ENCODE data around the gene RNF141. TPM values are rescaled to one million over a fixed set of nuclear protein-coding genes. Genes with fewer than 3 reads are reported as not detected.

The RNF141 gene
- total RNA-seq, 1 experiment from 2014 or later: 13.9 TPM

DNA sequence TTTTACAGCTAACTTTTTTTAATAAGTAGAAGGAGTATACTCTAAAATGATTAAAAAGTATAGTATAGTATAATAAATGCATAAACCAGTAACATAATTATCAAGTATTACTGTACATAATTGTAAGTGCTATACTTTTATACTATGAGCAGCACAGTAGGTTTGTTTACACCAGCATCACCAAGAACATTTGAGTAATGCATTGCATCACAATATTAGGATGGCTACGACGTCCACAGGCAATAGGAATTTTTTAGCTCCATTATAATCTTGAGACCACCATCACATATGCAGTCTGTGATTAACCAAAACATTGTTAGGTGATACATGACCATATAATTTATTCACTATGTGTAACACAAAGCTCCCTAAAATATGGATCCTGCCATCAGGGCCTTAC, 20.4 kb downstream of the RNF141 start:
- Histone ChIP-seq H3K4me1 (no peaks in the 10 kb centered on the region), H3K4me3 (no peak overlapping the region), H3K36me3 (peaks cover 15% of the 10 kb centered on the region), H3K27me3 (no peaks in the 10 kb centered on the region), H3K9me3 (replicated peaks) (no peaks in the 10 kb centered on the region), H3K27ac (no peak overlapping the region)
- no peak for DNase-seq

DNA sequence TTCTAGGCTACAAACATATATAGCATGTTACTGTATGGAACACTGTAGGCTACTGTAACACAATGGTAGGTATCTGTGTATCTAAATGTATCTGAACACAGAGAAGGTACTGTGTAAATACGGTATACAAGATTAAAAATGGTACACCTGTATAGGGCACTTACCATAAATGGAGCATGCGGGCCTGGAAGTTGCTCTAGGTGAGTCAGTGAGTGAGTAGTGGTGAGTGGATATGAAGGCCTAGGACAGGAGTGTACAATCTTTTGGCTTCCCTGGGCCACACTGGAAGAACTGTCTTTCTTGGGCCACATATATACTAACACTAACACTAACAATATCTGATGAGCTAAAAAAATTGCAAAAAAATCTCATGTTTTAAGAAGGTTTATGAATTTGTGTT, 21.4 kb downstream of the RNF141 start:
- no peak for DNase-seq
- peaks cover 2% of the 10 kb centered on the region; the same call in 1 of the 2 replicates for H3K4me1 ChIP-seq
- H3K9me3 ChIP-seq (replicated peaks): no peaks in the 10 kb centered on the region
- no peaks in the 10 kb centered on the region for H3K27me3 ChIP-seq
- H3K27ac ChIP-seq: no peak overlapping the region
- peaks cover 13% of the 10 kb centered on the region for H3K36me3 ChIP-seq
- H3K4me3 ChIP-seq: no peak overlapping the region

DNA sequence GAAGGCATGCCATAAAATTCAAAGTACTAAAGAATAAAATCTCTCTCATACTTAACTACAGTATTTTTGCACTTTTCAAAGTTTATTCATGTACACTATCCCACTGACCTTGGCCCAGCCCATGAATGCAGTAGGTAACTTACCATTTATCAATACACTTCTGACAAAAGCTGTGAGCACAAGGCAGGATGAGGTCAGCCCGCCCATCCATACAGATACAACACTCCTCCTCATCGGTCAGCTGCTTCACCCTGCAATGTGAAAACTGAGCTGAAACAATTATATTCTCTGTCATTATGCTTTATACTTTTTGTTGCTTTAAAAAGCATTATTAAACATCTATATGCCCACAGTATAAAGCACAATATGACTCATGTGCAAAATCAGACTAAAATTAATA, 22.1 kb downstream of the RNF141 start:
- Histone ChIP-seq H3K27me3 (no peaks in the 10 kb centered on the region), H3K9me3 (replicated peaks) (no peaks in the 10 kb centered on the region), H3K4me1 (peaks cover 4% of the 10 kb centered on the region; the same call in 1 of the 2 replicates), H3K4me3 (no peak overlapping the region), H3K36me3 (peaks cover 11% of the 10 kb centered on the region), H3K27ac (no peak overlapping the region)
- no peak for DNase-seq

DNA sequence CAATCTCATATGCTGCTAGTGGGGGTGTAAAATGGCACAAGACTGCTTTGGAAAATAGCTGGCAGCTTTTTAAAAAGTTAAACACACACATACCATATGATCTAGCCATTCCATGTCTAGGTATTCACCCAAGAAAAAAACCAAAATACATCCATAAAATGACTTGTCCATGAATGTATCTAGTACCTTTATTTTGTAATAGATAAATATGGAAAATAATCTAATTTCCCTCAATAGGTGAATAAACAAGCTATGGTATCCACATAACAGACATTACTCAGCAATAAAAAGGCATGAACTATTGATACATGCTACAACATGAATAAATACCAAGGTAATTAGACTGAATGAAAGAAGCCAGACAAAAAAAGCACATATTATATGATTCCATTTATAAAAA, 22.9 kb downstream of the RNF141 start:
- Histone ChIP-seq H3K27ac (no peak overlapping the region), H3K27me3 (no peaks in the 10 kb centered on the region), H3K4me1 (peaks cover 4% of the 10 kb centered on the region; the same call in 1 of the 2 replicates), H3K9me3 (replicated peaks) (no peaks in the 10 kb centered on the region), H3K36me3 (peaks cover 7% of the 10 kb centered on the region), H3K4me3 (no peak overlapping the region)
- DNase-seq: no peak

DNA sequence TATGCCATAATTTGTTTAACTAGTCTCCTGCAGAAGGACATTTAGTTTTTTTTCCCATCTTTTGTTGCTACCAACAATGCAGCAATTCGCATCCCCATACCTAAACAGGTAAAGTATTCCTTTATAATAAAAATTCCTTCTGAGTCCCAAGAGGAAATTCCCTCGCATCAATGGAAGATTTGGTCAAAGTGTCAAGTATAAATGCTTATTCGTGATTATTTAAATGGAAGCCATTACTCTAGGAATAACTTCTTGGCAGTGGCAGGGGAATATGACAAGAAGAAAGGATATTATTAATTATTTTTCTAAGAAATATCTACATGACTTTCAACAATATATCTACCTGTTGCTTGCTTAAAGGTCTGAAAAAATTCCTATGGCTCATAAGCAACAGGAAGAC, 25.6 kb downstream of the RNF141 start:
- Histone ChIP-seq H3K27me3 (no peaks in the 10 kb centered on the region), H3K4me3 (no peak overlapping the region), H3K9me3 (replicated peaks) (no peaks in the 10 kb centered on the region), H3K4me1 (peaks cover 4% of the 10 kb centered on the region; the same call in 1 of the 2 replicates), H3K36me3 (peaks cover 8% of the 10 kb centered on the region; the same call in 1 of the 2 replicates), H3K27ac (no peak overlapping the region)
- no peak for DNase-seq

DNA sequence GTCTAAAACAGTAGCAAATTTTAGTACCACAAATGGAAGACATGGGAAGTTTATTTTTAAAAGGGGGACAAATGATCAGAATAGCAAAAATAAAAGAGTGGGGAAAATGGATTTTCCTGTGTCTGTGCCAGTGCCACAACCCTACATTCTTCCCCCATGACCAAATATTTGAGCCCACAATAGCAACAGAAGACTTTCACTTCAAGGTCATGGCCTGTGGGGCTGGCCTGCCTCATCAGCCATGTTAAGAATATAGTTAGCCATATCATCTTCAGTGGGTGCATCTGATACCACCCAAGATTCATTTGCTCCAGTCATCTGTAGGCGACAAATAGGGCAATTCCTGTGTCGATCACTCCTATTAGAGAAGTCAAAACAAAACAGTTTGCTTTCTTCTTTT, 26.3 kb downstream of the RNF141 start:
- no peaks in the 10 kb centered on the region for H3K27me3 ChIP-seq
- peaks cover 8% of the 10 kb centered on the region; the same call in 1 of the 2 replicates for H3K36me3 ChIP-seq
- no peak overlapping the region for H3K27ac ChIP-seq
- no peaks in the 10 kb centered on the region for H3K9me3 ChIP-seq (replicated peaks)
- H3K4me3 ChIP-seq: no peak overlapping the region
- DNase-seq: no peak
- peaks cover 4% of the 10 kb centered on the region; the same call in 1 of the 2 replicates for H3K4me1 ChIP-seq

DNA sequence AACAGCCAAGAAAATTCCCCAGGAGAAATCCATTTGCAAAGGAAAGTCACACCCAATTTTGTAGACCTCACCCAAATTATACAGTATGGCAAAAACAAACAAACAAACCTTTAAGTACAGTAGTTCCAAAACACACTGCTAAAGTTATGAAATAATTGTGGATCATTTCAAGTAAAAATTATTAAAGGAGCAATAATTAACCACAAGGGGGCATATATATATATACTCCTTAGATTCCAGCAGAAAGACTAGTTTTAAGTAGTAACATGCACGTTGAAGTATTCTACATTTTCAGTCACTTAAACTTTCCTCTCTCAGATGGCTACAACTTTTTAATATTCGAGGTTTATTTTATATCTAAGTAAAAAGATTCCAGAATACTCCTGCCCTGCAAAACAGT, 26.8 kb downstream of the RNF141 start:
- no peak overlapping the region for H3K4me3 ChIP-seq
- H3K27ac ChIP-seq: no peak overlapping the region
- DNase-seq: no peak
- no peaks in the 10 kb centered on the region for H3K9me3 ChIP-seq (replicated peaks)
- no peaks in the 10 kb centered on the region for H3K27me3 ChIP-seq
- H3K36me3 ChIP-seq: peaks cover 8% of the 10 kb centered on the region; the same call in 1 of the 2 replicates
- peaks cover 4% of the 10 kb centered on the region; the same call in 1 of the 2 replicates for H3K4me1 ChIP-seq

DNA sequence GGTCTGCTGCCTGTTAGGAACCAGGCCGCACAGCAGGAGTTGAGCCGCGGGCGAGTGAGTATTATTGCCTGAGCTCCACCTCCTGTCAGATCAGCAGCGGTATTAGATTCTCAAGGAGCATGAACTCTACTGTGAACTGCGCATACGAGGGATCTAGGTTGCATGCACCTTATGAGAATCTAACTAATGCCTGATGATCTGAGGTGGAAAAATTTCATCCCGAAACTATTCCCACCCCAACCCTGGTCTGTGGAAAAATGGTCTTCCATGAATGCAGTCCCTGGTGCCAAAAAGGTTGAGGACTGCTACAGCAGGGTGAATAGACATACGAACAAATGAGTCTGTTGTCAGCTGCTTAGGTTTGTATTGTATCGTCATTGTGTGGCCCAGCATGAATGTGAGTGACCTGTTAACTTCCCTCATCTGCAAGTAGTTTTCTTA, 29.8 kb downstream of the RNF141 start:
- H3K27me3 ChIP-seq: no peaks in the 10 kb centered on the region
- H3K36me3 ChIP-seq: peaks cover 10% of the 10 kb centered on the region; the same call in 1 of the 2 replicates
- H3K9me3 ChIP-seq (replicated peaks): no peaks in the 10 kb centered on the region
- peaks cover 4% of the 10 kb centered on the region; the same call in 1 of the 2 replicates for H3K4me1 ChIP-seq
- no peak for DNase-seq
- no peak overlapping the region for H3K27ac ChIP-seq
- H3K4me3 ChIP-seq: no peak overlapping the region

DNA sequence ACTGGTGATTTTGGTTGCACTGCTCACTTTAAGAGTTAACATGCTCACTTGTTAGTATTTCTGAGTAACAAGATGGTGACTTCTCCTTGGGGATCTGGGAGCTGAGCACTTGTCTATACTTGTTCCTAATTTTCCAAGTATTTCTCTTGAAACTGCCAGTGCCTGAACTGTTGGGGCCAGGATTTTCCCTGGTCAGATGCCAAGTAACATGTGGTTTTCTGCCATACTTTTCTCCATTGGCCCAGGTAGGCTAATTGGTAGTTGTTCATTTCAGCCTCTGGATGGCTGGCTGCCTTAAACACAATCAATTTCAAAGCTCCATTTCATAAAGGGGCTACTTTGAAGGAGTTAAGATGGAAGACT, 35.0 kb downstream of the RNF141 start:
- Histone ChIP-seq H3K36me3 (peaks cover 23% of the 10 kb centered on the region), H3K9me3 (replicated peaks) (no peaks in the 10 kb centered on the region), H3K27ac (no peak overlapping the region), H3K4me1 (no peaks in the 10 kb centered on the region), H3K27me3 (no peaks in the 10 kb centered on the region), H3K4me3 (no peak overlapping the region)
- no peak for DNase-seq

DNA sequence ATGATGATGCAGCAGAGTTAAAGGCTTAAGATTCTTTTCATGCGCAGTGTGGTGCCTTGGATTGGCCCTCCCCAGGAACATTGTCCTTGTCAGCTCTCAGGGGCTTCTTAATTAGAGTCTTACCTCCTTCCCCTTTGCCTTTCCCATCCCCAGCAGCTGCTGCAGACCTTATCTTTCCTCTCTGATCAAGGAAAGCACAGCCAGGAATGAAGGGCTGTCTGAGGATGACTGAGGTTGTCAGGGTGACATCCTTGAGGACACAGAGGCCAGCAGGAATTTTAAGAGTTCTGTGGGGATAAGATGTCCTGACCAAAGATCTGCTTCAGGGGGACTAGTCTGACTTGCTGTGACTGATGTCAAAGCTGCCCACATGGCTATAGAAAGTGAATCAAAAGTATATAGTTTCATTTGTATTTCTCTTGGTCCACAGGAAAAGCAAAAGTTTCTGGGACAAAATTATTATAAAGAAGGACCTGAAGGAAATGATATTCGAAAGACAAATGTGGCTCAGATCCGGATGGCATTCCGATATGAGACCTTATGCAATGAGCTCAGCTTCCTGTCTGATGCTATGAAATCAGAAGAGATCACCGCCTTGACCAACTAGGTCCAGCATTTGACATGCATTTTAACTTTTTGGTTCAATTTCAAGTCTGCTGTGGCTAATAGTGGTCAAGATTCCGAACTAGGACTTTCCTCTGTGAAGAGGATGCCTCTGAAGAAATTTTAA, 35.5 kb downstream of the RNF141 start:
- Histone ChIP-seq H3K9me3 (replicated peaks) (no peaks in the 10 kb centered on the region), H3K36me3 (peaks cover 26% of the 10 kb centered on the region), H3K27me3 (no peaks in the 10 kb centered on the region), H3K4me3 (no peak overlapping the region), H3K27ac (no peak overlapping the region), H3K4me1 (no peaks in the 10 kb centered on the region)
- DNase-seq: no peak

DNA sequence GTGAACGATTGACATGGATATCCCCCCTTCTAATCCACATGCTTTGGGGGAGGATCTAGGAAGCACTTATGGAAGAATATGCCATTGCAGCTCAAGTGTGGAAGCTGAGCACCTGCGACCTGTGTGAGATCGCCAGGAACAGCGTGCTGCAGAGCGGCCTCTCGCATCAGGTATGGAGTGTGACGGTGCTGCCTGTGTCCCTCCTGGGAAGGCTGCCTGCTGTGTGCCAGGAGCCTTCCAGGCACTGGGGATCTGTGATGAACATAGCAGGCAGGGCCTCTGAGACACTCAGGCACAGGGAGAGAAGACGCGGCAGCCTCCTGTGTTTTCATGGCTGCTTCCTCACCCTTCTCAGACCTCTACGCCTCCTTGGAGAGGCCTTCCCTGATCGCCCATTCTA, 36.5 kb downstream of the RNF141 start:
- Histone ChIP-seq H3K9me3 (replicated peaks) (no peaks in the 10 kb centered on the region), H3K4me1 (no peaks in the 10 kb centered on the region), H3K36me3 (peaks cover 33% of the 10 kb centered on the region), H3K27me3 (no peaks in the 10 kb centered on the region), H3K27ac (no peak overlapping the region), H3K4me3 (no peak overlapping the region)
- DNase-seq: no peak

DNA sequence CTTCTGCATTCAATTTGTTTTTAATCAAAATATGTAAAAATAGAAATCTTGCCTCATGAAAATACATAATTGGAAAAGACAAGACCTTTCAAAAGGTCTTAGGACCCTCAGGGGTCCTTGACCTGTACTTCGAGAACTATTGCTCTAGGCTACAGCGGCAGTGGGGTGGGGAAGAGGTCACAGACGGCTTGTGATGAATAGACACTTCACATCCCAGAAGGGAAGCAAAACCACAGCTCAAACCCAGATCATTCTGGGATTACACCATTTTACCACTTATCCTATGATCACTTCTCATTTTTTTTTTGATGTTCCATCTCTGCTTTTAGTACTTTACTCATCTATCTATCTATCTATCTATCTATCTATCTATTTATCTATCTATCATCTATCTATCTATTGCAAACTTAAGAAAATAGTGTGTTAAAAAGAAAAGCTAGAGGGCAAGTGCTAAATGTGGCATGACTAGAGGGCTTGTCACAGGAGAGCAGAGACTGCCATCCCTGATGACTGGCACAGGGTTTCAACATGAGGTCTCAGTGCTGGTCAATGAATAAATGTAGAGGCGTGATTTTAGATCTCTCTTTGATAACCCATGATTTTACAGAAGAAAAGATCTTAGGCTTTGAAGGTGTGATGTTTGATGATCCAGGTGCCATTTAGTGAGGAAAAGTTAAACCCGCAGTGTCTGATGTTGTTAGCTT, 37.1 kb downstream of the RNF141 start:
- no peaks in the 10 kb centered on the region for H3K27me3 ChIP-seq
- no peak for DNase-seq
- H3K9me3 ChIP-seq (replicated peaks): no peaks in the 10 kb centered on the region
- peaks cover 37% of the 10 kb centered on the region for H3K36me3 ChIP-seq
- H3K27ac ChIP-seq: no peak overlapping the region
- no peaks in the 10 kb centered on the region for H3K4me1 ChIP-seq
- H3K4me3 ChIP-seq: no peak overlapping the region

DNA sequence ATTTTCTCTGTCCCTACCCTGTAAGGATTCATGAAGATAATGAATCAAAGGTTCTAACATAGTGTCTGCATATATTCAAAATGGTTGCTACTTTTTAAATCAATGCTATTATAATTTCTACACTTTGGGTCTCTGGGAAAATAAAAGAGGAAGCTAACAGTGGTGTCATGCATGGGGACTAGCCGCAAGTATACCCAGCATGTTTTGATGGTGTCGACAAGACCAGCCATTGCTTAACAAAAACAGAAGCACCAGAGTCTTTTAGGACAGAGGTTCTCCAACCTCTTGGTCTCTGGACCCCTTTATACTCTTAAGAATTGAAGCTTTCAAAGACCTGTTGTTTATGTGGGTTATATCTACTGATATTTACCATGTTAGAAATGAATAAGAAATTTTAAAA, 37.8 kb downstream of the RNF141 start:
- no peak overlapping the region for H3K27ac ChIP-seq
- H3K4me3 ChIP-seq: no peak overlapping the region
- no peaks in the 10 kb centered on the region for H3K4me1 ChIP-seq
- H3K9me3 ChIP-seq (replicated peaks): no peaks in the 10 kb centered on the region
- no peaks in the 10 kb centered on the region for H3K27me3 ChIP-seq
- no peak for DNase-seq
- H3K36me3 ChIP-seq: peaks cover 37% of the 10 kb centered on the region

DNA sequence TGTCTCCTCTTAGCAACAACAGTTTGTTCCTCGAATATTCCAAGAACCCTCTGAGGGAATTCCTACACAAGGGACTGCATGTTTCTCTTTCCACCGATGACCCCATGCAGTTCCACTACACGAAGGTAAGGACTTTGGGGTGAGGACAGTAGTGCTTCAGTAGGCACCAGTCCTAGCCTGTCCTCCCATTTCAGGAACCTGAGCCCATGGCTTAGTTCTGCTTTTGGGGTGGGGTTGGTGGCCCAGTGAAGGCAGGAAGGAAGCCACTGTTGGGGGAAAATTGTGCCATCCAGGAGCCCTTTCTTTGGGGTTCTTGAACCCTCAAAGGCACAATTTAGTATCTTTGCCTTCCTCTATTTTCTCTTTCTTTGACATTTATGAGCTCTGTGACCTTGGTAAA, 38.2 kb downstream of the RNF141 start:
- Histone ChIP-seq H3K4me1 (no peaks in the 10 kb centered on the region), H3K27ac (no peak overlapping the region), H3K4me3 (no peak overlapping the region), H3K9me3 (replicated peaks) (no peaks in the 10 kb centered on the region), H3K36me3 (peaks cover 37% of the 10 kb centered on the region), H3K27me3 (no peaks in the 10 kb centered on the region)
- no peak for DNase-seq

DNA sequence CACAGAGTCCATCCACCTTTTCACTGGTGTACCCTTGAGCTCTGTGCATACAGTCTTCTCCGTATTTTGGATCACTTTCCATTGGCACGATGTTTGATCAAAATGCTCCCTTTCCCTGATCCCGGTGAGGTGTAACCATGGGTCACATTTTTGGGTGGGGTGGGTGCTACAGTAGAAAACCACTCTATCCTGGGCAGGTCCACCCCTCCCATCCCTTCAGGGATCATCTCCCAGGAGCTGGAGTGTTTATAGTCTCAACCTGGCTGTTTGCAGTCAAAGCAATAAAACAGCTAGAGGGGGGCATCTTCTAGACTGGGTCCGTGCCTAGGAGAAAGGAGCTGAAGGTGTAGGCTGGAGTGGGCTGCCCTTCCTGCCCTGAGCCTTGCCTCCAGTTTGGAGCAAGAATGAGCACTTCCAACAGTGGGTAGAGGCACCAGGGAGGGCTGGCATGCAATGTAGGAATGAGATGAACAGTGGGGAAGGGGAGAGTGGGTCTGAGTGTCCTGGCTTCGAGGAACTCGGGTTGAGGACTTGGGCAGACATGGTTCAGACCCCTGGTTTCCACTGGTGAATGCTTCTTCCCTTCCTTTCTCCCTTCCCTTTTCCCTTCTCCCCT, 38.8 kb downstream of the RNF141 start:
- peaks cover 37% of the 10 kb centered on the region for H3K36me3 ChIP-seq
- no peaks in the 10 kb centered on the region for H3K4me1 ChIP-seq
- H3K27me3 ChIP-seq: no peaks in the 10 kb centered on the region
- no peaks in the 10 kb centered on the region for H3K9me3 ChIP-seq (replicated peaks)
- no peak for DNase-seq
- no peak overlapping the region for H3K4me3 ChIP-seq
- no peak overlapping the region for H3K27ac ChIP-seq

Measured in SJCRH30 (cell line).